GM18909 (cell line): Measurements from ENCODE around the gene TCERG1L.

ENCODE experiments used
- ATAC-seq: cut with Tn5 transposase; IDR thresholded peaks from one replicate; pipeline ENCODE4 v1.9.1; 2021; ENCODE audit warnings: mild to moderate bottlenecking; ENCODE audit not compliant: unreplicated experiment, poor library complexity

The TCERG1L gene

DNA sequence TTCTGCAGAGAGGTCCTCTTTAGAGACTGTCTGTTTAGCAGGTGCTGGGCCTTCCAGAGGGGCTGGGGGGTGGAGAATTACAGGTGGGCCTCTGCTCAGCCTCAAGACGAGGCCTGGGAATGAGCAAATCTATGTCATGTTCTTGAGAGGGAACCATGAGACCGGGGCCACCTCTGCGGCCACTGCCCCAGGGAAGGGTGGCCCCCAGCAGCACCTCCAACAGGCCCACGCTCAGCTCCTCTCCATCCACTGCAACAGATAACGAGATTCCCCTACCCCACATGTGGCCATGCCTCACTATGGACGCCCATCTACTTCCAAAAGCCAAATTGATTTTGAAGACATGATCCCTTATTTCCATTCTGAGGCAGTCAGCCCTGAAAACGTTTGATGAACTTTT, 176.9 kb downstream of the TCERG1L start:
- no peak for ATAC-seq

- no peak for ATAC-seq
Measured at GRCh38 chr10:131134001-131134576, 177.4 kb downstream of the TCERG1L start.

DNA sequence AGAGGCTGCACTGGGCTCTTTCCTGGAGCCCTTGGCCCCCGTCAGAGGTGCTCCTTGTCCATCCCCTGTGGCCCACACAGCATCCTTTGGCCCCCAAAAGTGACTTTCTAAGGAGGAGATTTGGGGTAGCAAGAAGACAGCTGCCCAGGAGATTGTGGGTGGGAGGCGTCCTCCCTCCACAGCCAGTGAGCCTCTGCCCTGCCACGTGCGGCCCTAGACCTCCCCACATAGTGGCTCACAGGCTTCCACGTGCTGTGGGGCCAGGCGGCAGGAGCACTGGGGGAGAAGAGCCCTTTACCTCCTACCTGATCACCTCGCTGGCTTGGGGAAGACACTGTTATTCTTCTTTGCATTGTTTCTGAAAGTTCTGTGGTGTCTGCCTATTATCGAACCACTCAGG, 178.8 kb downstream of the TCERG1L start:
- ATAC-seq: no peak

DNA sequence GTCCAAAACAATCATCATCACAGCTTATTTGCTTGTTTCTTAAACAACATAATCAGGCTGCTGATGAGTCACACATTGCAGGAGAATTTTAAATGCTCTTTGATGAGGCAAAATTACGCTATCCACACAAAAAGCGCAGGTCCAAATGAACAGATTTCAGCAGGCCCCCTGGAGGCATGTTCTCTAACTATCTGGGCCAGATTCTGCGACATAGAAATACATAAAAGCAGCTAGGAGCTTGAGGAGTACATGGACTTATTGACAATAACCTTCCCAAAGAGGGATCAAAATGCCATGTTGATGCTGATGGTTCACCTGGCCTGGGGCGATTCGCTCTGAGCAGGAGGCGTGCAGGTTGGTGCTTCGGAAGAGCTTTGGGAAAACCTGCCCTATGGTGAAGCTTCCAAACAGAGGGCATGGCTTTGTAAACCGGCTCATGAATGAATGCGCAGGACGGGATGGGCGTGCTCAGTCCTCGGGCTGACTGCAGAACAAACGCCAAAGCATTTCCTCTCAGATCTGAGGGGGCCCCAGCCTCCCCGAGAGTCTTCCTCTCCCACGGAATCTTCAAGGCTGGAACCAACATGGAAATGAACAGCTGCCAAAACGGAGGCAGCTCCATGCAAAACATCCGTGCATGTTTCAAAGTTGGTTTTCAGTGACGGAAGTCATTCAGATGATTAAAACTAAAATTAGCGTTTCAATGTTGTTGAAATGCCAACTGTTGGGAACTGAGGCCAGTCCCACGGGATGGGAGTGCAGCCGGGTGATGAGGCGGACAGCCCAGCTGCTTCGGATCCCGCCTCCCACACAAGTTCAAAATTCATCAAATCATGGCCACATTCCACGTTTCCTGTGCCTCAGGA, 179.6 kb downstream of the TCERG1L start:
- no peak for ATAC-seq

- no peak for ATAC-seq
Measured at GRCh38 chr10:131130025-131130424, 181.5 kb downstream of the TCERG1L start.

DNA sequence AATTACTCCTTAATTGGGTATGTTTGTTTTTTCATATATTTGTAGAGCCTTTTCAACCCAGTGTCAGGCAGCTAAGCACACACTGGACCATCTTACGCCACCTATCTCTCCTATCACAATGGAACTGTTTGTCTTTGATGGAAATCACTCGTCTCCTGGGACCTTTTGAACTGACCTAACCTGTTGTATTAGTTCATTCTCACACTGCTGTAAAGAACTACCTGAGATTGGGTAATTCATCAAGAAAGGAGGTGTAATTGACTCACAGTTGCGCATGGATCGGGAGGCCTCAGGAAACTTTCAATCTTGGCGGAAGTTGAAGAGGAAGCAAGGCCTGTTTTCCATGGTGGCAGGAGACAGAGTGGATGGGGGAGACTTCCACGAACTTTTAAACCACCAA, 182.0 kb downstream of the TCERG1L start:
- no peak for ATAC-seq

DNA sequence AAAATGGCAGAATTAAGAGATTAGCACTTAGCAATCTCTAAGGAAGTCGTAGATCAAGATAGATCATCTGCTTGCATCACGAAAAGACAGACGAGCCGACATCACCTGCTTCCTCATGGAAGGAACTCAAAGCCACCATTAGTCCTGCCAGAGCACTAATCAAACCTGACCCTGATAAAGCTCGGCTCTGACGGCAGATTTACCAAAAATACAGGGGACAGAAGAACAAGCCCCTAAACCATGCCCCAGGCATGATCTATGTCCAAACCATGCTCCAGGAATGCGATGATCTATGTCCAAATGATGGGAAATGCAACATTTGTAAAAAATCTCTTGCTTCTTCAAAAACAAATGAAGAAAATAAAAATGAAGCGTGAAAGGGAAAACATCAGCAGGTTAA, 182.8 kb downstream of the TCERG1L start:
- ATAC-seq: no peak

DNA sequence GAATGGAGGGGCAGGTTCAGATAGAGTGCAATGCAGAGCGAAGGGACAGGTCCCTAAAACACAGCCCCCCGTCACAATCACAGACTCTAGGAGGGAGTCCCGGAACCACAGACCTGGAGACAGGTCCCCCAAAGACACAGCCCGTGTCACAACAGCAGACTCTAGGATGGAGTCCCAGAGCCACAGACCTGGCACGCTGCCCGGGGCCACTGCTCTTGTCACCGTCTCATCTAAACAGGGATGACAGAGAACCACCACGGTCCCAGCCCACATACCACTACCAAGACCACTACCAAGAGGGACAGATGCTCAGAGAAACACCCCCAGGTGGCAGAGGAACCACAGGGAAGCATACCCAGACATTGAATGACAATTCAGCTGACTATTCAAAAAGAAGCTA, 183.9 kb downstream of the TCERG1L start:
- ATAC-seq: no peak

- ATAC-seq: no peak
Measured at GRCh38 chr10:131127138-131127589, 184.4 kb downstream of the TCERG1L start.

DNA sequence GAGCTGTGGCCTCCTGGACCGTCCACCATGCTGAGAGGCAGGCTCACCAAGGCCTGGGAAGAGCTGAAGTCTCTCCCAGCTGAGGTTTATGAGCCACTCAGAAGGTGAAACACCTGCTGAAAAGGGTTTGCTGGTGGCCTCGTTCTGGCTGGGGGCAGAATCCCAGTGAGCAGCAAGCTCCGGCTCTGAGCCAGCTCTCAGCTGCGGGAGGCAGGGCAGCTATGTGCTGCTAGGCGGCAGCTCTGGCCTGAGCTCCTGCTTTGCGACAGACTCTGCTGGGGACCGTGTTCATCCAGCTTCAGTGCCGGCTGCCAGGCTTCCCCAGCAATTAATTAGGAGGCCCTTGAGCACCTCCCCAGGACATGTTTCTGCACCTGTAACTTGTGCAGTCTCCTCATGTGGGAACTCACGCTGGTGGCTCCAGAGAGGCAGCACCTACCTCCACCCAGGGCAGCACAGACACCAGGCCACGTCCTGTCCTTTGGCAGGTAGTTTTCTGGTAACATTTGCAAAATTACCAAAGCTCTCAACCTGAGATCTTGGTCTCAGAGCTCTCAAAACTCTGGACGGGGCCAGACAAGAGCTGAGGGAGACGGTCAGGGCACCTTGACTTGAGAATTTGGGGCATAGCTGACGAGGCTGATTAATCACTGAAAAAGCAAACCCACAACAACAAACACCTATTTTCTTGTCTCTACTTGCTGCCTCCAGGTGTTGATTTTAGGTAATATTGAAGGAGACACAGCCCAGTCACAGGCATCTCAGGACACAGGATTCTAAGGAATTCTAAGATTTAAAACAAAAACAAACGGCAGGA, 185.0 kb downstream of the TCERG1L start:
- ATAC-seq: no peak

- no peak for ATAC-seq
Measured at GRCh38 chr10:131125511-131126225, 185.9 kb downstream of the TCERG1L start.

GRCh38 chr10:131124945-131125344, 186.6 kb downstream of the TCERG1L start:
- no peak for ATAC-seq

- no peak for ATAC-seq
Measured at GRCh38 chr10:131123496-131123895, 188.0 kb downstream of the TCERG1L start.

DNA sequence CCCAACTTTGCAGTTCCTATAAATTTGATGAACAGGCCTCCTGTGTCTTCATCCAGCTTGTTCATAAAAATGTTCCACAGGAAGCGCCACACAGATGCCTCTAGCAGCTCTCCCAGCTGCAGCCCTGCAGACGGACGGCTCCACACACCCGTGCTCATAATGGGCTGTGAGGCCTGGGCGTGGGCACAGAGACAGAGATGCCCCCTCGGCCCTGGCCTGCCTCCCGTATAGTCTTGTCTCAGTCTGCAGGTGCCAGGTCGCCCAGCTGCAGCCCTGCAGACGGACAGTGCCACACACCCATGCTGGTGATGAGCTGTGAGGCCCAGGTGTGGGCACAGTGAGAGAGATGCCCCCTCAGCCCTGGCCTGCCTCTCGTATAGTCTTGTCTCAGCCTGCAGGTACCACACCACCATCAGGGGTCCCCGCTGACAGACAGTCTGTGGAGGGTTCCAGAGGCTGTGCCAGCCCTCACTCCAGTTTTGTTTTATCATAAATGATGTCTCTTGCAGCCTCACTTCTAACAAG, 189.9 kb downstream of the TCERG1L start:
- ATAC-seq: no peak

- ATAC-seq: no peak
Measured at GRCh38 chr10:131119626-131120355, 191.7 kb downstream of the TCERG1L start.

DNA sequence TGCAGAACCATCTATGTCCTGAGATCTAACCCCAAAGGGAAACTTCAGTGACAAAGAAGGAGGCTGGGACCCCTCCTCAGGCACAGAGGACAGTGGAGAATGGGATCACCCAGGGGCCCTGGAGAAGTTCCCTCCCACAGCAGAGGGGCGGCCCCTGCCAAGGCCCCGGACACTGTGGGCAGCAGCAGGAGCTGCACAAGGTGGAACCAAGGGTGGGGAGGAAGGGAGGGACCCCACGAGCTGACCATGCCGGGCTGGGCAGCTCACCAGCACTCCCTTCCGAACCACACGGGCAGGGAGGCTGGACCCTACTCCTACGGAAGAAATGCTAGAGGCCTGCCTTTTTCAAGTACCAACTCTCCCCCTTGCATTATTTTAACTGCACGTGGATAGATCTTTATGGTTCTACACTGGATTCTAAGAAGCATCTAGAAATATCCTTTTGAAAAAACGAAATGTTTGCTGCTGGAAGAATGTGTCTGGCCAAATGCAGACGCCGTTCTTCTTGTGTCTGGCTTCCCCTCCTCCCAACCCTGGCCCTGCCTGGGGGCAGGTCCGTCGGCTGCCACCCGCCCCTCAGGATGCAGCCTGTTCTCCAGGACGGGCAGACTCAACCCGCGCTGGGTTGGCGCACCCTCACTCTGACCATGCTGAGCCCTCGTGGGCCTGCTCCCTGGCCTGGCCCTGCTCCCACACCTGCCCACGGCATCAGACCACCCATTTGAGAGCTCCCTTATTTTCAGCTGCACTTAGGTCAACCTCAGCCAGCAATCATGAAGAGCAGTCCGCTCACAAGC, 193.9 kb downstream of the TCERG1L start:
- no peak for ATAC-seq

DNA sequence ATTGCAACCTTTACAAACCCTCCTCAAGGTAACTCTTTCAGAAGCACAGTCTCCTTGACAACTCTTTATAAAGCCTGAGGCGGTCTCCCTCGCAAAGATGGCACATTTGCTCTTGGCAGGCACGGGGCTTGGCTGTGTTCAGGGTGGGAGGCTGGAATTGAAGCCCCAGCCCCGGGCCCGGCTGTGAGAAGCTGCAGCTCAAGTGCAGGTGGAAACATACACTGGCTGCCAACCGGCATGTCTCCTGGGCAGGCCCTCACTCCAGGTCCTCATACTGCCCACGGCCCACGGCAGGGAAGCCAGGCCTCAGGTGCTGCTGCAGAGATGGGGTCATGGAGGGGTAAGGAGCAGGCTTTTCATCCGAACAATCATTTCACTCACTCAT, 194.5 kb downstream of the TCERG1L start:
- no peak for ATAC-seq

DNA sequence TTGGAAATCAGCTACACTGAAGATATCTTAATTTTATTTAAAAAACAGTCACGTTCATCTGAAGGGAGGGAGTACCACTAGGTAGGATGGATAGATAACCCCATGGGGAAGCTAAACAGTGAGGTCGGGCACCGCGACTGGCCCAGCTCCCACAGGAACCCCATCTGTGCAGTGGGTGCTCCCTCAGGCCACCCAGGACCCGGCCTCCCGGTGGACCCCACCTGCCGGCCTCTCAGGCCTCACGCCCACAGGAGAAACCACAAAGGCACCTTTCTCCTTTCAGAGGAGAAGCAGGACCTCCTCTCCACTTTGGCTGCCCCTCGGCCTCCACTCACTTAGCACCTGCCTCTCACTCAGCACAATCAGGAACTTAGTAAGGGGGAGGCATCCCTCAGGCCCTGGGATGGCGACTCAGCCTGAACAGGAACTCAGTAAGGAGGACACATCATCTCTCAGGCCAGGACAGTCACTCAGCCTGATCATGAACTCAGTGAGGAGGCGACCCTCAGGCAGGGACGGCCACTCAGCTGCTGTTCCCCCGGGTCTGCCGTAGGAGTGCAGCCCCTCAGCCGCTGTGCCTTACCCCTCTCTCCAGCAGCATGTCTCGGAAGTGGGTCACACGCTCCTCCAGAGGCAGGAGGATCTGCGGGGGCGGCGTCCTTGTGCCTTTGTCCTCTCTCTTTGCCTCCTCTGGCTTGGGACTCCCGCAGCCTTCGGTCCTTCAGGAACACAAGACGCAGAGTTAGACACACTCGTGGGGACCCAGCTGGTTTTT, 195.1 kb downstream of the TCERG1L start:
- ATAC-seq: no peak
